Natural killer cell (primary cell): ENCODE measurements around the gene HOXC9. TPM values are rescaled to one million over a fixed set of nuclear protein-coding genes. Genes with fewer than 3 reads are reported as not detected.

Experiments
- ATAC-seq, 3 donors: fragments of 150-1000 bp in 2 of 3; fragments of 200-7000 bp in 1 of 3; cut with Tn5 transposase; 1 replicate in 1 of 3; 2 replicates in 2 of 3; pipeline ENCODE4 v1.10.0; 2021; ENCODE audit warnings: mild to moderate bottlenecking in 2 of 3, moderate library complexity in 2 of 3
- DNase-seq, 2 donors: peaks; one replicate each; pipeline versions ENCODE4 v3.0.0 to v3.0.0-alpha.2; 2013 to 2021; ENCODE audit warnings: mixed read lengths in 1 of 2
- H3K27ac ChIP-seq: one replicate; pipeline ENCODE4 v1.5.1; 2013; ENCODE audit warnings: mild to moderate bottlenecking, low read length
- H3K27me3 ChIP-seq: one replicate; pipeline ENCODE4 v1.6.1; 2013; ENCODE audit warnings: low read length; ENCODE audit not compliant: control insufficient read depth, insufficient read depth
- H3K36me3 ChIP-seq: one replicate; pipeline ENCODE4 v1.6.1; 2013; ENCODE audit warnings: low read length; ENCODE audit not compliant: control insufficient read depth, insufficient read depth
- H3K4me1 ChIP-seq: one replicate; pipeline ENCODE4 v1.6.1; 2013; ENCODE audit warnings: low read length; ENCODE audit not compliant: control insufficient read depth, insufficient read depth
- H3K4me3 ChIP-seq: one replicate; pipeline ENCODE4 v1.5.1; 2013; ENCODE audit warnings: low read length
- H3K9me3 ChIP-seq: one replicate; pipeline ENCODE4 v1.6.1; 2013; ENCODE audit warnings: low read length; ENCODE audit not compliant: control insufficient read depth, insufficient read depth
- H3K27ac Mint-ChIP-seq, 2 donors: one replicate each; pipeline ENCODE4 v1.8.0; 2022; ENCODE audit warnings: mild to moderate bottlenecking in 2 of 2, mixed read lengths in 2 of 2, moderate library complexity in 1 of 2
- H3K27me3 Mint-ChIP-seq, 2 donors: one replicate each; pipeline ENCODE4 v1.8.0; 2022; ENCODE audit warnings: low read depth in 2 of 2, mixed read lengths in 2 of 2
- H3K36me3 Mint-ChIP-seq: one replicate; pipeline ENCODE4 v1.8.0; 2022; ENCODE audit warnings: mixed read lengths
- H3K4me1 Mint-ChIP-seq, 2 donors: one replicate each; pipeline ENCODE4 v1.8.0; 2022; ENCODE audit warnings: mixed read lengths in 2 of 2
- H3K4me3 Mint-ChIP-seq: one replicate; pipeline ENCODE4 v1.8.0; 2022; ENCODE audit warnings: mild to moderate bottlenecking, moderate library complexity, mixed read lengths
- H3K9me3 Mint-ChIP-seq, 2 donors: one replicate each; pipeline ENCODE4 v1.8.0; 2022; ENCODE audit warnings: mixed read lengths in 2 of 2
- CTCF ChIP-seq: fragments of 200-600 bp; IDR thresholded peaks from one replicate; pipeline ENCODE4 v1.8.0; 2022; ENCODE audit warnings: antibody characterized with exemption
- WGBS: methylation state at CpG from one replicate; pipeline ENCODE4 v1.1.7; 2013; ENCODE audit warnings: missing lambda C conversion rate; ENCODE audit not compliant: insufficient coverage; 5-methylcytosine and 5-hydroxymethylcytosine counted together
- intact Hi-C: fragments of 100-400 bp; cut with micrococcal nuclease; formaldehyde crosslinking; loops from one replicate; pipeline ENCODE4 v1.14.2; 2022
- total RNA-seq, 4 donors: library from RNA; stranded (reverse); fragments of 120-200 nt in 1 of 4; gene quantifications; one replicate each; pipeline versions ENCODE4 v1.2.3 to v1.2.4, GENCODE V29; 2013 to 2022

The HOXC9 gene
- total RNA-seq, 3 donors from 2014 or later (not counting 1 experiment from before 2014, with no cell fraction given): not detected

GRCh38 chr12:53964315-53964713 lies 35.6 kb upstream of the HOXC9 start:
- DNase-seq (no peak), ATAC-seq (no peak)
- Histone ChIP-seq H3K9me3 (no peaks in the 10 kb centered on the region), H3K4me3 (no peak overlapping the region), H3K27me3 (peaks cover 96% of the 10 kb centered on the region), H3K4me1 (peaks cover 33% of the 10 kb centered on the region), H3K27ac (no peak overlapping the region), H3K36me3 (no peaks in the 10 kb centered on the region)
- Mint-ChIP-seq H3K27me3 (peaks cover 75 to 96% of the 10 kb centered on the region in 2 donors), H3K4me1 (peaks cover 42 to 44% of the 10 kb centered on the region in 2 donors), H3K27ac (no peak overlapping the region), H3K36me3 (peaks cover 18% of the 10 kb centered on the region), H3K9me3 (no peaks in the 10 kb centered on the region), H3K4me3 (peak overlapping the region; percentile 32)
- intact Hi-C loops: no loop called here
- TF ChIP-seq CTCF: no peak
- 6% methylated on average over 2 of the region's 2 CpGs for WGBS

GRCh38 chr12:53965281-53966084 lies 34.5 kb upstream of the HOXC9 start:
- no peak for TF ChIP-seq CTCF
- Histone ChIP-seq H3K27me3 (peaks cover 96% of the 10 kb centered on the region), H3K9me3 (no peaks in the 10 kb centered on the region), H3K4me1 (peaks cover 29% of the 10 kb centered on the region), H3K27ac (no peak overlapping the region), H3K36me3 (no peaks in the 10 kb centered on the region), H3K4me3 (no peak overlapping the region)
- Mint-ChIP-seq H3K36me3 (peaks cover 8% of the 10 kb centered on the region), H3K4me1 (peaks cover 32 to 35% of the 10 kb centered on the region in 2 donors), H3K4me3 (peak overlapping the region; percentile 4), H3K27ac (no peak overlapping the region), H3K9me3 (no peaks in the 10 kb centered on the region), H3K27me3 (peaks cover 73 to 94% of the 10 kb centered on the region in 2 donors)
- no peak for ATAC-seq
- no peak for DNase-seq
- WGBS: 7% methylated on average over 18 of the region's 18 CpGs
- intact Hi-C loops: no loop called here

GRCh38 chr12:53966085-53966384 lies 33.9 kb upstream of the HOXC9 start:
- no peak for TF ChIP-seq CTCF
- Histone ChIP-seq H3K27ac (no peak overlapping the region), H3K4me3 (no peak overlapping the region), H3K27me3 (peaks cover 98% of the 10 kb centered on the region), H3K36me3 (no peaks in the 10 kb centered on the region), H3K4me1 (peaks cover 23% of the 10 kb centered on the region), H3K9me3 (no peaks in the 10 kb centered on the region)
- peaks cover 7% of the 10 kb centered on the region for H3K36me3 Mint-ChIP-seq
- 13% methylated on average over 13 of the region's 15 CpGs for WGBS
- ATAC-seq: no peak
- no peaks in the 10 kb centered on the region for H3K9me3 Mint-ChIP-seq
- peaks cover 77 to 95% of the 10 kb centered on the region in 2 donors for H3K27me3 Mint-ChIP-seq
- H3K4me3 Mint-ChIP-seq: no peak overlapping the region
- peaks cover 31 to 33% of the 10 kb centered on the region in 2 donors for H3K4me1 Mint-ChIP-seq
- H3K27ac Mint-ChIP-seq: no peak overlapping the region
- DNase-seq: no peak
- intact Hi-C loops: no loop called here
